Suppressor macrophage treated with lipopolysaccharide for 1 hour (primary cell): Measurements from ENCODE around the gene MSI2.

ENCODE experiments used
- DNase-seq, 3 donors: peaks; one replicate each; pipeline ENCODE4 v3.0.0-alpha.2; 2020 to 2022

The MSI2 gene

DNA sequence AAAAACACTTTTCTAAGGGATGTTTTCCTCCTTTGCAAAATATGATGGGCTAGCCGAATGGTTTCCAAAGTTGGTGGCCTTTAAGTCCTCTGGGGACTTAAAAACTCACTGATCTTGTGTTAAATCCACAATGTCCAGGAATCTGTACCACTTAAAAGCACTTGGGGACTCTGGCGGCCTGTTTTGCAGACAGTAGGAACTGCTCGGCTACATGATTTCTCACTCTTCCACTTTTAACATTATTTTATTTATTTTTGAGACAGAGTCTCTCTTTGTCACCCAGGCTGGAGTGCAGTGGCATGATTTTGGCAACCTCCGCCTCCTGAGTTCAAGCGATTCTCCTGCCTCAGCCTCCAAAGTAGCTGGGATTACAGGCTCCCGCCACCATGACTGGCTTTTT is 9.1 kb upstream of the MSI2 start:
- DNase-seq, result peak in 1 of 3 donors; percentile 1

DNA sequence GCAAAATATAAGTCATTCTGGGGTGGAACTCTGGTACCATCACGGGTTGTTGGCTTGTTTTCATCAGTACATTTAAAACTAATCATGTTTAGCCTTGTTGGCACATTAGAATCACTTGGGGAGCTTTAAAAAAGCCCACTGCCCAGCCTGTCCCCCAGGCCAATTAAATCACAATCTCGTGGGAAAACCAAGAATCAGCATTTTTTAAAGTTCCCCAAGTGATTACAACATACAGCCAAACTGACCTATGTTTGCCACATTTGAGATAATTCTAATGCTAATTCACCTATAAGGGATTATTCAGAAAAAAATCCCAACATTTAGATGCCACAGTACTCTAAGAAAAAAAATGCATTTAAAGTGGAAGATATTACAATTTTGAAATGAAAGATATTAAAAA is 8.4 kb upstream of the MSI2 start:
- peak in 1 of 3 donors; percentile 14 for DNase-seq

DNA sequence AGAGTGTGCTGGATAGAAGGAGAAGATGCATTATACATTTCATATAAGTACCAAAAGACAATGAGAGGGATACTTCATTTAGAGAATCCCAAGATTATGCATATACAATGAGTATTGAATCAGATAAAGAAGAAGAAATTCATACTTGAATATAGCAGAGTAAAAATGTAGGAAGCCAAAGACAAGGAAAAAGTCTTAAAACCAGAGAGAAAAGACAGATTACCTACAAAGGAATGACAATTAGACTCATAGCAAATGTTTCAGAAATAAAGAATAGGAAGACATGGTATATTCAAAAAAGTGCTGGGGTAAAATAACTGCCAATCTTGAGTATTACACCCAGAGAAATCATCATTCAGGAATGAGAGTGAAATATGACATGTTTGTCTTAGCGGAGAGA is 6.8 kb upstream of the MSI2 start:
- DNase-seq, result no peak

DNA sequence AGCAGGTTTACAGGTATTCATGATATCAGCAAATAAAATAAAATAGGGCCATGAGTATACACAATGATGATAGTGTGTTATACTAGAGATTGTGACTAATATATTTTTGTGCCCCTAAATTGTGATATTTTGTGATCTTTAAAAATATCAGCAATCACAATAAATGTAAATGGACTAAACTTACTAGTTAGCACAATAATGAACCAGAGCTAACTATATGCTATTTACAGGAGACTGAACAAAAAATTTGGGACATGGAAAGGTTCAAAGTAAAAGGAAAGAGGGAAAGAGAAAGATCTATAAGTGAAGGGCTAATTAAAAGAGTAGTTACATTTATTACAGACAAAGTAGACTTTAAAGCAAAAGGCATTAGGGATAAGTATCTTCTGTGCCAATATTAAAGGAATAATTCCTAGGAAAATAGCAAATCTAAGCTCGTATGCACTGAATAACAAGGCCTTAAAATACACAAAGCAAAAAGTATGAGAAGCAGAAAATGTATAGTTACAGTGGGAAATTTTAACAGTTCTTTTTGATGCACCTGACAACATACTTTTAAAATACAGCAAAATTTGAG is 5.0 kb upstream of the MSI2 start:
- DNase-seq, result no peak

DNA sequence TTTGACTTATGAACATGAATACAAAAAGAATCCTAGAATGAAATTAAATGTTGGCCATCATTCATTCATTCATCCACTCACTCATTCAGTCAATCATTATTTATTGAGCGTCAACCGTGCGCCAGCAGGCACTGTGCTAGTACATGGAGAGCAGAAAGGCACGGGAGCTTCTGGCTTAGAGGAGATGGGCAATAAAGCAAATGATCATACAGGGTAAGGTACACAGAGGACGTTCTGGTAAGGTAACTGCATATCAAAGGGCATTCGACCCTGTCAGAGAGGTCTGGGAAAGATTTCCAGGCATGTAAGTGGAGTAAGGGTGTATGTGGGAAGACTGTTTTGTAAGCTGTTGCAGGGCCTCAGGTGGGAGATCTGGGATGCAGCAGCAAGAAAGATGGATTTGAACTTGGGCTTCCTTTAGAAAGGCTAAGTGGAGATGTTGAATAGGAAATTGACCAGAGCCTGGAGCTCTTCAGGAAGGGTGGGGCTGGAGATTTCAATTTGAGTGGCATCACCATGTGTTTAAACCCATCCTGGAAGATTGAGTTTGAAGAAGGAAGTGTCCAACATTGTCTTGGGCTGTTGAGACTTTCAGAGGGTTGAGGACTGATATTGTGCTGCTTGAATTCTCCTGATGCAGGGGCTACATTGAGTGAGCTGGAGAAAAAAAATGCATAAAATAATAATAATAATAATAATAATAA is 2.8 kb upstream of the MSI2 start:
- DNase-seq, result no peak

DNA sequence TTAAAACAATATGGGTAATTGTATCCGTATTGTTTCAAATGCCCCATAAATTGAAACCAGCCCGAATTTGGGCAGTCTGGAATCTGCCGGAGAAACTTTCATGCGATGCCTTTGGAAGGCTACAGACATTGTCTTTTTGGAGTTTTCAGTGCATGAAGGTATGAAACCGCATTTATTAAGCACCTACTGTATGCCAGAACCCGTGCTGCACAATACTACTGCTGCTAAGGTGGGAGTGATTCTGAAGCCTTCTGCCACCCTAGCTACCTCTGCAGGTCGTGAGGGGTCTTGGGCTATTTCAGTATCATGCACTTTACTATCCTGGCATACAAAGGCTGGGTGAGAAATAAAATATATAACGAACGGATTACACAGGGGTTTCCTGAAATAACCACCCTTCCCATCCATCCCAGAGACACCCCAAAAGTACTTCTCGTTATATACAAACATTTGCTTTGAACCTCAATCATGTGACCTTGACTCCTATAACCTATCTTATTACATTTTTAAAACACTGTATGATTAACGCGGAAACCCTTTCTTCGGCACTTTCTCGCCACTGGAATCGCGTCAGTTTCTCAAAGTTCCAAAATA is 1.0 kb upstream of the MSI2 start:
- peak in 1 of 3 donors; percentile 22 for DNase-seq

DNA sequence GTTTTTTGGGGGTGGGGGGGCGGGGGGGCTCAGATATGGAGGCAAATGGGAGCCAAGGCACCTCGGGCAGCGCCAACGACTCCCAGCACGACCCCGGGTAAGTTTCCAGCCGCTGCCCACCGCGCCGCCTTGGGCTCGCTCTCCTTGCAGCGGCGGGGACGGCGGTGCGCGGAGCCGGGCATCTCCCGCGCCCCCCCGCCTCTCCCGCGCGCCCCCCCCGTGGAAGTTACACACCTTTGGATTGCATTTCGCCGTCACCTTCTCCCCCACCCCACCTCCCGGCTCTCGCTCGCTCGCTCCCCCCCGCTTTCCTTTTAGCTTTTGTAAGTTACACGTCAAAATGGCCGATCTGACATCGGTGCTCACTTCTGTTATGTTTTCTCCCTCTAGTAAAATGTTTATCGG is 387 bp downstream of the MSI2 start:
- DNase-seq, result peak; percentile 24 to 35 (median 31)

DNA sequence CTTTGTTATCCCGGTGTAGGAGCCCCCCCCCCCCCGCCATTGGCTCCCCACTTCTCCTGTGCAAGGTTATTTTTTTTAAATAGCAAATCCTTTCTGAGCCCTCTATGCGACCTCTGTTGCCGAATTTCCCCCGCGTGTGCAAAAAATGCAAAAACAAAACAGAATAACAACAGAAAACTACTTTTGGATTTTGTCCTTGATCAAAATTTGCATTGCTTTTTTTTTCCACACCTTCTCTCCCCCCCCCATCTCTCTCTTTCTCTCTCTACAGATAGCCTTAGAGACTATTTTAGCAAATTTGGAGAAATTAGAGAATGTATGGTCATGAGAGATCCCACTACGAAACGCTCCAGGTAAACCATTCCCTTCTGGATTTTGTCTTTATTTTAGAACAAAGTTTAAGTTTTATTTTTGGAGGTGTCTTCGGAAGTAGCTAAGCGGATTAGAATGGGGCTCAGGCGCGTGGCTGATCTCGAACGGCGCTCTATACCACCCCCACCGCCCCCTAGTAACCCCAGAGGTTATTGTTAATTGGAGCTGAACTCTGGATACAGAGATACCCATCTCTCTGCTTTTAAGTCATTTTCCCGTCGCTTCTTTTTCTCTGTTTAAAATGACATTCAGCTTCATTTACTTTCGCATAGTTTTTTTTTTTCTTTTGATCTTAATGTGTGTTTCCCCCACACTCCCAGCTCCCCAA is 1.0 kb downstream of the MSI2 start:
- DNase-seq, result no peak

DNA sequence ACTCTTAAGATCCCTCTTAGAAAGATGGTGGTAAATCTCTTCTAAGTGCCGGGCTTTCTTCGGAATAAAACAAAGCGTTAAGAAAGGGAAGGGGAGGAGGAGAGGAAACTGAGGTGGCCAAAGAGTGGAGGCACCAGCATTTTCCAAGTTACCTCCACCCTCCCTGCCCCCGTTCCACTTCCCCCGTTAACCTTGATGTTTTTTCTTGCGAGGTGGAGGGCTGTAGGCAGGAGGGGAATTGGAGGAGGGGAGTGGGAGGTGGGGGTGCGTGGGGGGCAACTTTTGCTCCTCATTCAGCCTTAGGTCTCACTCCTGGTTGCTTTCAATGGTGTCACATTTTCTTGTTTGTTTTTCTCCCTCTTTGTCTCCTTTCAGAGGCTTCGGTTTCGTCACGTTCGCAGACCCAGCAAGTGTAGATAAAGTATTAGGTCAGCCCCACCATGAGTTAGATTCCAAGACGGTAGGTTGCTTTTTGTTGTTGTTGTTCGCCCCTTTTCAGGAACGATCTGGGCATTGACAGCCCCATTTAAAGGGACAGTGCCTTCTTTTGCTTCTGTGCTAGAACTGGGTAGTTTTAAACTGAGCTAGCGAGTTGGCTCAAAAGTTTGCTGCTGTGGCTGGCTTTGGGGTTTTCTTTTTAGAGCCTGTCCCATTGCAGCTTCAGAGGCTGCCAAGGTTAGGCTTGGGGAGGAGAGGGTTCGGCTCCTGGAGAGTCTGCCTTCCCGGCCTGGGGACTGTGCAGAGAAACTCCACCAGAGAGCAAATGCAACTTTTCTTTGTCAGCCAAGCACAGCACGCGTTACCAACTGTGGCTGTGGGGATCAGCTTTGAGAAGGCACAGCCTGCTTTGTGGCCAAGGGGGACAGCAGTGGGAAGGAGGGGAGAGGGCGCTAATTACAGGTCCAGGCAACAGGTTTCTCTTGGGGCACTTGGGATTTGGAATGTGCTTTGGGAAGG is 1.9 kb downstream of the MSI2 start:
- peak in 1 of 3 donors; percentile 10 for DNase-seq

DNA sequence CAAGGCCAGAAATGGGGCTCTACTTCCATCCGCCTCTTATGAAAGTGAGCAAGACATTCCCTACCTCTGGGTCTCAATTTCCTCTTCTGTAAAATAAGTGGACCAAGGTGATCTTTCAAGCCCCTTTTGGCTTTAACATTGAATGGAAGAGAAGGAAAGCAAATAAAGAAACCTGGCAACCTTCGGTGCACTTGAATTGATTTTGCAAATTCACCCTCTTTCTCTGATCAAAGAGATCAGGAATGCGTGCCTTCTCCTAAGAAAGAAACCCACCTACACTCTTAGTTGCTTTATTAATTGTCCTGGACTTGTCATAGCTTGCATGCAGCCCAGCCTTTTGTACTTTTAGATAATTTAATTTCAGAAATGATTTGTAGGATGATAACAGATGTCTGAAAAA is 3.0 kb downstream of the MSI2 start:
- no peak for DNase-seq

DNA sequence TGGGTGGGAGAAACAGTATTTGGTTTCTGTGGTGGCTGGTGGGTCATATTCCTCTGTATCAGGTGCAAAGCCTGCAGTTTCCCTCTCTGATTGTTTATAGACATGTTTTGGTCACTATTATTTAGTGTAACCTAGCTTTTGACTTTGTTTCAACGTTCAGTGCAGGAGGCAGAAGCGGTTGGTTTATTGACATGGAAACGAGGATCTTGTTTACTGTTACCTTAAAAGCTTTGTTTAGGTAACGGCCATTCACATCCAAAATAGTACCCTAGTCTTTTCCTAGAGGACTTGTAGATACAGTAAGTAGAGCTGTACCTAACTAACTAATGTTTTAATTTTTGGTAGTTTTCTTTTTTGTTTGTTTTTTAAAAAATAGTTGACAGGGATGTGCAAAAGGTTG is 3.5 kb downstream of the MSI2 start:
- no peak for DNase-seq

DNA sequence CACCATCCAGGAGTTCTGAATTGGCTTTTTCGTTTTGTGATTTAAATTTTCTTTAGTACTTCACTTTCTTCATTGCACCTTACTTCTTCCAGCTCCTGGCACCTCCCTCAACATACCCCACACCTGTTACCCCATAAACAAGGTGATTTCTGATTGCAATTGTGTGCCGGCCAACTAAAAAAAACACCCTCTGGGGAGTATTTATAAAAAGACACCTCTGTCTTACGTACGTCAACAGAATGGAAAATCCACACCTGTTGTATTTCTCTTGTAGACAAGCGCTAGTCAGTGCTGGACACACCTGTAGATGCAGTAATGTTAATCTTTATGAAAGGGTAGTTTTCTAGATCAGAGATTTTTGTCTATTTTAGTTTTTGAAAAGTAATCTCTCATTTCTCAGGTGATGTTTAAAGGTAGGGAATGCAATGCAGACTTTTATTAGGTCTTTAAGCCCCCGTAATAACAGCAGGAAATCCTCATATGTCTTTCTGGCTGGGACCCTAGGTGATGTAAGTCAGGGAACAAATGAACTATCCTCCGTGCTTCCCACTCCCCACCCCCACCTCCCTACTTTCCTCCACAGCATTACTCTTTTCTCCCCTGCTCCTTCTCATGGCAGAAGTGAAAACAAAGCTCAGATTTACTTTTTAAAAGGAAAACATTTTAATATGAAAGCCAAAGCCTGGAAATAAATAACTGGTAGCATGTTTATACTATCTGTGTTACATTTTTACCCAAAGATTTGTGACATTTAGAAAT is 4.2 kb downstream of the MSI2 start:
- no peak for DNase-seq

DNA sequence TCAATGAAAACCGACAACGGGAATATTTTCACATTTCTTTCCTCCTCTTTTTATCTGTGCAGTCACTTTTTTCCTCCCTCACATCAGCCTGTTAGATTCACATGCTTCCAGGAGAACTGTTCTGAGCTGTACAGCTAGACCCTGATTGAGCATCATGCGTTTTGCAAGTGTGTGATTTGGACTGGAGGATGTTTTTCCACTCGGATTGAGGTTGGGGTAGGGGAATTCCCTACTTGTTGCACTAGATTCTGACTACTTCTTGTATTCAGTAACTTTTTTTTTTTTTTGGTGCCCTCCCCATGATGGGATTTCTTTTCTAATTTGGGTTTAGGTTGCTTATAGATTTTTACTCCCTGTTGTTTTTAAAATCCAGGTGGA is 4.8 kb downstream of the MSI2 start:
- peak; percentile 26 to 39 (median 30) for DNase-seq

DNA sequence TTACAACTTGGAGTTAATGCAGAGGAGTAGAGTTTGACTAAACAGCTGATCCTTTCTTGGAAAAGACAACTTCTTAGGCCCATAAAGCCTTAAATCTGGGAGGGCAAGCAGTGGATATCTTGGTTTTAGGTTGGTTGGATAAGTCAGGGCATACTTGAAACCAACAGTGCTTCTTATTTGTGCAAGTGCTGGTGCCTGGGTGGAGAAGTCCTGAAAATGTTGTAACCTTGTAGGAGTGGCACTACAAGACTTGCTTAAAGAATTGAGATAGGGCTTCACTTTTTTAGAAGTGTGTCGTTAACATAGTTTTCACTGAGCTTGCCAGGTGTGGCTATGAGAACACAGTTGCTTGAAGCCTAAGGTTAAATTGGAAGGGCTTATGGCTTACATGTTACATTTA is 6.2 kb downstream of the MSI2 start:
- no peak for DNase-seq

DNA sequence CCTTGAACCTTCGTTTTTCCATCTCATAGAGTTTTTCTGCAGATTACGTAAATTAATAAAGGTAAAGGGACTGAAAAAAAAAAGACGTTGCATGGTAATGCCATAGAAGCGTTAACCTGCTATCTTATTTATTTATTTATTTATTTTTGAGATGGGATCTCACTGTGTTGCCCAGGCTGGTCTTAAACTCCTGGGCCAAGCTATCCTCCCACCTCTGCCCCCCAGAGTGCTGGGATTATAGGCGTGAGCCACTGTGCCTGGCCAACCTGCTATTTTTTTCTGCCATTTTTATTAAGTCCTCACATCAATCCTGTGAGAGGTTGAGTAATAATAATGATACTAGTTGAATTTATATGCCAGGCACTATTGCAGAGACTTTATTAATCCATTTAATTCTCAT is 7.9 kb downstream of the MSI2 start:
- DNase-seq, result no peak

DNA sequence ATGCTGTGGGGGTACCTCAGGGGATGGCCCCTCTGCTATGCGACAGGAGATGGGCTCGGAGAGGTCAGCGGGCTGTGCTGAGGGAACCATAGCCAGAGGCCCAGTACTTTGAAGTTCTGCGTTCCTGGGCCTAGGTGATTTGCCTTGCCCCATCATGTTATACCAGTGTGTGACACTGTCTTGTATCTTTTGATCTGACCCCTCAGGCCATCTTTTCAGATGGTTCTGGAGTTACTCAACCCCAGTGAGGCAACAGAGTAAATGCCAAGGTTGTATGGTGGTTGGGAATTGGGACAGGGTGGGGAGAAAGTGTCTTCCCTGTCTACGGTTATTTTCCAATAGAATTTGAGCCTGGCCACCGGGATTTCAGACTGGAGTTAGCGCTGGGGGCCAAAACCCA is 8.5 kb downstream of the MSI2 start:
- no peak for DNase-seq

DNA sequence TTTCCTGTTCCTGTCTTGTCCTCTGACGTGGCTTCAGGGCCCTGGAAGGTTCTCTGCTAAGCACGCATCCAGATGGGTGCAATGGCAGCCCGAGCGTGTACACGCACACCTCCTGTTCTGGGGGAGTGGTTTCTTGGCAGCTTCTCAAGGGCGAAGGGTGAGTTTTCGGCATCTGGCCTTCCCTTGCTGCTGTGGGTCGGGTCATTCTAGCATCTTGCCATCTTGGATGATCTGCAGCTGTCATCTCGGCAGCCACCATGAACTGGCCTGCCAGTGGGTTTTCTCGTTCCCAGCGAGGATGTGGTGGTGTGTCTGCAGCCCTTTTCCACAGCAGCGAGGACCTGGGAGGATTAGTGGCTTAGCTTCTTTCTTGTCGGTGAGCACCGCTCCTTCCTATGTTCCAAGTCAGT is 10.6 kb downstream of the MSI2 start:
- DNase-seq, result no peak

DNA sequence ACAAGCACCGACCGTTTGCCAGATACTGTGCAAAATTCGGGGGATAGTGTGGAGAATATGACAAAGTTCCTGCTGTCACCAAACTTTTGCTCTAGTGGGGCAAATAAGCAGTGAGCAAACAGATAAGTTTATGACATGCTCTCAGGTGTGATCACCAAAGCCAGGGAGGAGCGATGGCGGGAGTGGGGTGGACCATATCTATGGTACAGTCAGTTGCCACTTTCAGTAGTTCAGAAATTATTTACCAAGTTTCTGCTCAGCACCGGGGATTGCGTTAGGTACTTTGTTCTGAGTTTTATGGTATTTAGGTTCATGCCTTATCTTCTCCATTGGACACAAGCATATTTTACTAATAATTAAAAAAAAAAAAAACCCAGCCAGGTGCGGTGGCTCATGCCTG is 11.9 kb downstream of the MSI2 start:
- DNase-seq, result no peak

DNA sequence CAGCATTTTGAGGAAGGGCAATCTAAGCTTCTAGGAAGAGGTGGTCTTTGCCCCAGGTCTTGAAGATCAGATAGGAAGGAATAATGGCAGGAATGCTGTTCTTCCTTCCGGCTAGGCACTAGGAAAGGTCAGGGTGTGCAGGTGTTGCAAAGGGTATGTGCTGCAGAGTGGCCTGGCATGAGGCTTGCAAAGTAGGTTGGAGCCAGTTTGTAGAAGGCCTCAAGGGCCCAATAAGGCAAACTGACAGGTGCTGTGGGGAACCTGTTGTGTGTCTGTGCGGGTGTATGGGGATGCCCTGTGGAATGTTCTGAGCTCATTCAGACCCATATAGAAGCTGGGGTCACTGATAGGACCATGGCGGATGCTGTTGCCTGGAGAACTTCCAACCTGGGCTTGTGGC is 12.7 kb downstream of the MSI2 start:
- no peak for DNase-seq

DNA sequence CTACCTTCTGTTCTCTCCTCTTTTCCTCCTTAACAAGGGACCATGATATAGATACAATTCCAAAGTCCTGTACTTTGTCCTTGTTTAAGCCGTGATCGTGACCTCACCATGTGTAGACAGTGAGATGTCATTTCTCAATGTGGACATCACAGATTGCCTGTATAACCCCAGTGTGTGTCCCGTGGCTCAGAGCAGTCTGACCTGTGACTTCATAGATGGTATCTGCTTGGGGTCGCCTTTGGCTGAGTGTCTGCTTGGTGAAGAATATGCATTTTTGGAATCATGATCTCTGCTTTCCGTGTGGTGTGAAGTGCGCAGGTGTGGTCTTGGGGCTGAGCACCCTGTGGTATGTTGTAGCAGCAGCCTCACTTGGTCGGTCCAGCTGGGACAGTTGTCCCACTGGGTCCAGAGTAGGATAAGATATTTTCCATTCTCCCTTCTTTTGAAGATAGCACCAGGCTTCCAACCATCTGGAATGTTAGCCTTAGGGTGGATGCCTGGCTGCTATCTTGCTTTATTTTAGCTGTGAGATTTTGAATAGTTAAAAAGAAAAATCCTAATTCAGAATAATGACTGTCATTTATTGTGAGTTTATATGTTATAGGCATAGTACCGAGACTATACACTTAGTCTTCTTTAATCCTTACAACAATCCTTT is 13.4 kb downstream of the MSI2 start:
- DNase-seq, result no peak

DNA sequence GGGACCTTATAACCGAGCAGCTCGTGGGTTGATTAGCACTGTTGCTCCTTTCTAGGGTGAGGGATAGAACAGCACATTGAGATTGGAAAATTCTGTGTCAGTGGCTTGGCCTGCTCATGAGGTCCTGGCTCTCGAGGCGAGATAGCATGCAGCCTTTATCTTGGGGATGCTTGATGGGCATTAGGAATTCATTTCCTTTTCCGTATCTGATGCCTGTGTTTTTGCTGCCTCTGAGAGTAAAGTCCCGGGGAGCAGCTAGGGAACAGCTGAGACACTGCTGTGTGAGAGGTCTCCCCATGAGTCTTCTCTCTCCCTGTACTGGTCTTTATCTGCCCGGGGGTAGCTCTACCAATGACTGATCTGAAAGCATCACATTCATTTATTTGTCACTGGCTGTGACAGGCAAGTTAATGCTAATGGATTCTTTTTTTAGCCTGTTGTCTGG is 14.5 kb downstream of the MSI2 start:
- no peak for DNase-seq
